ENCODE data around the gene FBXL15.

Gene FBXL15

DNA sequence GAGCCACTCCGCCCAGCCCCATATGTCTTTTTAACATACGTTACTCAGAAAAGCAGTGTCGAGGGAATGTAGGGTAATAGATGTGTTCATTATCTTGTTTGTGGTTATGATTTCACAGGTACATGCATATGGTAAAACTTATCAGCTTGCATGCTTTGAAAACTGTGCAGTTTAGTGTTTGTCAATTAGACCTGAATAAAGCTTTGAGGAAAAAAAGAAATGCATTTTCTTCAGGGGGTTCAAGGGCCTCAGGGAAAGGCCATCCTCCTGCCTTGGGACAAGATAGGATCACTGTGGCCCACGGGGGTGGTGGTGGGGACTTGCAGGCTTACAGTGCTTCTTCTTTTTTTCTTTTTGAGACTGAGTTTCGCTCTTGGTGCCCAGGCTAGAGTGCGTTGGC, 46.7 kb downstream of the FBXL15 start:
- peaks cover 38% of the 10 kb centered on the region for H3K4me1 Mint-ChIP-seq
- DNase-seq (no peak), ATAC-seq (no peak)
- no peak overlapping the region for H3K27ac Mint-ChIP-seq
- no peak overlapping the region for H3K4me3 Mint-ChIP-seq
- no peaks in the 10 kb centered on the region for H3K27me3 Mint-ChIP-seq
- no peaks in the 10 kb centered on the region for H3K9me3 Mint-ChIP-seq

DNA sequence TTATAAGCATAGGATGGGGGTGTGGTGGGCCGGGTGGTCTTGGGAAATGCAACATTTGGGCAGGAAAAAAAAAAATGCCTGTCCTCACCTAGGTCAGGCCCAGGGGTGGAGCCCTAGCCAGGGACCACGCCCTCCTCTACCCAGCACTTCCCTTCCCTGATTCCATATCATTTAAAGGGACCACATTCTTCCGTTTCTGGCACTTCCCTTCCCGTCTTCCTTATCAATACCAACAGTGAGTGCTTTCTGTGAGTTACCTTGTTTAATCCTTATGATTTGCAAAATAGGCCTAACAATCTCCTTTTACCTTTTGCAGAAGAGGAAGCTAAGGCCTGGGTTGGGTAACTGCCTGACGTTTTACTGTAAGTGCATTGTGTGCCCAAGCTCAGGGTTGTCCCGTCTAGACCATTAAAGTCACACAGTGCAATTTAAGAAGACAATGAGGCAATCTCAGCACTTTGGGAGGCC, 47.4 kb downstream of the FBXL15 start:
- H3K4me1 Mint-ChIP-seq, result peaks cover 38% of the 10 kb centered on the region
- no peak overlapping the region for H3K4me3 Mint-ChIP-seq
- H3K27me3 Mint-ChIP-seq, result no peaks in the 10 kb centered on the region
- no peak for DNase-seq
- no peak overlapping the region for H3K27ac Mint-ChIP-seq
- no peaks in the 10 kb centered on the region for H3K9me3 Mint-ChIP-seq
- ATAC-seq, result no peak

DNA sequence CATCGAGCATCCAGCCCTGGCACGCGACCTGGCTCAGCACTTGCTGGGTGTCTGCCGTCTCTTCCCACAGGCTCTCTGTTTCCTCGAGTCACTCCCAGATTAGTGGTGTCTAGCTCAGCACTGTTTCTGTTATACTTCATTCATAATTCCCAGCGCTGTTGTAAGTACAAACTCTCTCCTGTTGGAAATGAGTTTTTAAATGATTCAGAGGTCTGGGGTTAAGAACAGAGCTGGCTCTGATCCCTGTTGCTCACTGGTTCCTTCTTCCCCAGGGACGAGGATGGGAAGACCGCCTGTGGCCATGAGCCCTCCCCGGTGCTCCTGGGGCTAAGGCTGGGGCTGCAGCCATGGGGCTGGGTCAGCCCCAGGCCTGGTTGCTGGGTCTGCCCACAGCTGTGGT, 48.0 kb downstream of the FBXL15 start:
- H3K27ac Mint-ChIP-seq, result no peak overlapping the region
- peaks cover 38% of the 10 kb centered on the region for H3K4me1 Mint-ChIP-seq
- no peaks in the 10 kb centered on the region for H3K9me3 Mint-ChIP-seq
- H3K4me3 Mint-ChIP-seq, result no peak overlapping the region
- no peak for DNase-seq
- no peak for ATAC-seq
- no peaks in the 10 kb centered on the region for H3K27me3 Mint-ChIP-seq

DNA sequence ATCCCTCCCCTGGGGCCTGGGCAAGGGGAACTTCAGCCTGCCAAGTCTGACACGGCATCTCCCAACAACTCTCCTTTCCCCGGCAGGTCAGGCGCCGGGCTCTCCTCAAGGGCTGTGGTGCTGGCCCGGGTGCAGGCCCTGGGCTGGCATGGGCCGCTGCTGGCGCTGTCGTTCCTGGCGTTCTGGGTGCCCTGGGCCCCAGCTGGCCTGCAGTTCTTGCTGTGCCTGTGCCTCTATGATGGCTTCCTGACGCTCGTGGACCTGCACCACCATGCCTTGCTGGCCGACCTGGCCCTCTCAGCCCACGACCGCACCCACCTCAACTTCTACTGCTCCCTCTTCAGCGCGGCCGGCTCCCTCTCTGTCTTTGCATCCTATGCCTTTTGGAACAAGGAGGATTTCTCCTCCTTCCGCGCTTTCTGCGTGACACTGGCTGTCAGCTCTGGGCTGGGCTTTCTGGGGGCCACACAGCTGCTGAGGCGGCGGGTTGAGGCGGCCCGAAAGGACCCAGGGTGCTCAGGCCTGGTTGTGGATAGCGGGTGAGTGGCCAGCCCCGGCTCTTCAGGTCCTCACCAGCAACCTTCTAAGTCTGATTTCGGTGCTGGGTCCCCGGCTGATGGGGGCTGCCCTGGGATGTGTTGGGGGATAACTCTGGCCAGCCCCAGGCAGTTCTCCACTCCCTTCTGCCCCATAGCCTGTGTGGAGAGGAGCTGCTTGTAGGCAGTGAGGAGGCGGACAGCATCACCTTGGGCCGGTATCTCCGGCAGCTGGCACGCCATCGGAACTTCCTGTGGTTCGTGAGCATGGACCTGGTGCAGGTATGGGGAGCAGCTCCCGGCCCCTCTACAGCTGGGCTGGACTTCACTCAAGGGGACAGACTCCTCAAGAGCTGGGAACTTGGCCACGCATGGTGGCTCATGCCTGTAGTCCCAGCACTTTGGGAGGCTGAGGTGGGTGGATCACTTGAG, 50.2 kb downstream of the FBXL15 start:
- Mint-ChIP-seq H3K4me1 (peaks cover 37% of the 10 kb centered on the region), H3K4me3 (no peak overlapping the region), H3K27me3 (no peaks in the 10 kb centered on the region), H3K9me3 (no peaks in the 10 kb centered on the region), H3K27ac (peak overlapping the region in 1 of 2 donors; percentile 92)
- no peak for DNase-seq
- no peak for ATAC-seq

All from stimulated activated naive CD8-positive, alpha-beta T cell treated with anti-CD3 and anti-CD28 coated beads, Interleukin-15, amount 100 ng/mL, for 72 hours (primary cell).